Anterior cingulate cortex (tissue), 58 donors: ENCODE results near the gene TAF3.

ENCODE experiments used
- DNase-seq, 58 donors: peaks; one replicate each; lab custom pipeline; 2025; lab: John Stamatoyannopoulos, UW

The TAF3 gene

GRCh38 chr10:7965457-7965856 is 147.2 kb downstream of the TAF3 start:
- DNase-seq: no peak

GRCh38 chr10:7967035-7967434 is 148.7 kb downstream of the TAF3 start:
- no peak for DNase-seq

- no peak for DNase-seq
Observed at GRCh38 chr10:7968510-7969112, 150.3 kb downstream of the TAF3 start.

- no peak for DNase-seq
Observed at GRCh38 chr10:7969623-7970022, 151.3 kb downstream of the TAF3 start.

- no peak for DNase-seq
Observed at GRCh38 chr10:7971949-7972348, 153.6 kb downstream of the TAF3 start.

GRCh38 chr10:7972367-7972766 is 154.1 kb downstream of the TAF3 start:
- DNase-seq: no peak

GRCh38 chr10:7980196-7980595 is 161.9 kb downstream of the TAF3 start:
- no peak for DNase-seq

GRCh38 chr10:7982727-7983126 is 164.4 kb downstream of the TAF3 start:
- DNase-seq: no peak

- DNase-seq: no peak
Observed at GRCh38 chr10:7984325-7984724, 166.0 kb downstream of the TAF3 start.

- no peak for DNase-seq
Observed at GRCh38 chr10:7984896-7985295, 166.6 kb downstream of the TAF3 start.

GRCh38 chr10:7986851-7987250 is 168.5 kb downstream of the TAF3 start:
- no peak for DNase-seq

- no peak for DNase-seq
Observed at GRCh38 chr10:7988989-7989388, 170.7 kb downstream of the TAF3 start.

GRCh38 chr10:7998831-7999230 is 180.5 kb downstream of the TAF3 start:
- DNase-seq: no peak

GRCh38 chr10:8004469-8005000 is 186.2 kb downstream of the TAF3 start:
- DNase-seq: no peak

GRCh38 chr10:8006274-8006999 is 188.1 kb downstream of the TAF3 start:
- DNase-seq: no peak

GRCh38 chr10:8009031-8009430 is 190.7 kb downstream of the TAF3 start:
- no peak for DNase-seq

GRCh38 chr10:8013006-8013405 is 194.7 kb downstream of the TAF3 start:
- no peak for DNase-seq

- DNase-seq: no peak
Observed at GRCh38 chr10:8013619-8014018, 195.3 kb downstream of the TAF3 start.

GRCh38 chr10:8014649-8015048 is 196.3 kb downstream of the TAF3 start:
- no peak for DNase-seq

- DNase-seq: no peak
Observed at GRCh38 chr10:8017277-8017676, 199.0 kb downstream of the TAF3 start.

GRCh38 chr10:8023321-8023720 is 205.0 kb downstream of the TAF3 start:
- no peak for DNase-seq

GRCh38 chr10:8023851-8024250 is 205.5 kb downstream of the TAF3 start:
- DNase-seq: no peak
